Panc1 (cell line): Measurements from ENCODE around the gene MAS1L. TPM values are rescaled to one million over a fixed set of nuclear protein-coding genes. Genes with fewer than 3 reads are reported as not detected.

Experiments used
- ATAC-seq: fragments of 200-7000 bp; cut with Tn5 transposase; 2 replicates; pipeline ENCODE4 v1.9.1; 2020; ENCODE audit warnings: mild to moderate bottlenecking, moderate library complexity
- BruUV-seq: library from RNA; stranded (reverse); fragments of 400-500 nt; replicated peaks from 2 replicates; lab custom pipeline; 2021; lab: Mats Ljungman, UMichigan
- CTCF ChIA-PET: fragments of 300-600 bp; sonication (Branson Sonifier 250); formaldehyde crosslinking; loops from one replicate; lab custom pipeline; 2022; ENCODE audit warnings: antibody characterized with exemption; lab: Charles Lee
- POLR2A ChIA-PET: fragments of 300-600 bp; sonication (Branson Sonifier 250); formaldehyde crosslinking; loops from one replicate; lab custom pipeline; 2022; ENCODE audit warnings: antibody characterized with exemption; lab: Charles Lee
- DNase-seq: peaks from one replicate; pipeline ENCODE4 v3.0.0-alpha.2; 2010; ENCODE audit warnings: low read depth, low spot score
- H3K27ac ChIP-seq: 2 replicates; pipeline ENCODE4 v1.5.1; 2011; ENCODE audit warnings: mild to moderate bottlenecking, low read length, inconsistent platforms
- H3K27me3 ChIP-seq: fragments of 200-500 bp; sonication (Bioruptor generic); 2 replicates; pipeline ENCODE4 v1.6.0; 2014; ENCODE audit warnings: low read length, inconsistent platforms; ENCODE audit not compliant: control insufficient read depth, insufficient read depth
- H3K36me3 ChIP-seq: fragments of 200-500 bp; sonication (Bioruptor generic); 2 replicates; pipeline ENCODE4 v1.5.1; 2014; ENCODE audit warnings: inconsistent platforms, mild to moderate bottlenecking, low read length, moderate library complexity; ENCODE audit not compliant: control insufficient read depth, insufficient read depth
- H3K4me1 ChIP-seq: 2 replicates; pipeline ENCODE4 v1.5.1; 2011; ENCODE audit warnings: inconsistent platforms, mild to moderate bottlenecking, low read length, moderate library complexity; ENCODE audit not compliant: control insufficient read depth, insufficient read depth
- H3K4me3 ChIP-seq, 2 experiments: 2 replicates each; pipeline ENCODE4 v1.5.1; 2011 to 2012; ENCODE audit warnings: low read depth in 2 of 2, low read length in 2 of 2, mild to moderate bottlenecking in 2 of 2, inconsistent platforms in 1 of 2, moderate library complexity in 1 of 2
- H3K9me3 ChIP-seq: fragments of 200-500 bp; sonication (Bioruptor generic); 2 replicates; pipeline ENCODE4 v1.5.1; 2014; ENCODE audit warnings: low read depth, mild to moderate bottlenecking, inconsistent platforms, low read length, moderate library complexity; ENCODE audit not compliant: control insufficient read depth, insufficient read depth
- CTCF ChIP-seq: fragments of 450-650 bp; IDR thresholded peaks from 2 replicates; pipeline ENCODE4 v1.5.1; 2017; ENCODE audit warnings: mild to moderate bottlenecking
- POLR2AphosphoS5 ChIP-seq: IDR thresholded peaks from 2 replicates; pipeline ENCODE4 v1.6.1; 2012; ENCODE audit warnings: mild to moderate bottlenecking, low read depth, low read length, moderate library complexity
- SIN3A ChIP-seq: IDR thresholded peaks from 2 replicates; pipeline ENCODE4 v1.6.1; 2012; ENCODE audit warnings: low read depth, mild to moderate bottlenecking, low read length, moderate library complexity, borderline replicate concordance; ENCODE audit not compliant: insufficient read depth
- TCF7L2 ChIP-seq: IDR thresholded peaks from 2 replicates; pipeline ENCODE4 v1.6.1; 2011; ENCODE audit warnings: mild to moderate bottlenecking, low read depth, low read length, inconsistent platforms
- in situ Hi-C: cut with HindIII; loops from 2 replicates; pipeline ENCODE4 v1.10.0; 2016; ENCODE audit warnings: low sequenced_read_pairs, low pct_unique_long_range_greater_than_20kb
- intact Hi-C: fragments of 100-400 bp; cut with micrococcal nuclease; formaldehyde crosslinking; loops from one replicate; pipeline ENCODE4 v1.10.0; 2022; ENCODE audit not compliant: unreplicated experiment
- total RNA-seq: library from RNA; stranded (reverse); gene quantifications from one replicate; pipeline ENCODE4 v1.2.1, GENCODE V29; 2021; ENCODE audit not compliant: unreplicated experiment
- TF ChIP-seq, protein P1 (sequence below), 2 experiments: IDR thresholded peaks; 2 replicates each; pipeline ENCODE4 v1.6.1; 2011 to 2012; ENCODE audit warnings: low read depth in 2 of 2, control low read depth in 1 of 2, low read length in 1 of 2, mild to moderate bottlenecking in 1 of 2, moderate library complexity in 1 of 2; ENCODE audit not compliant: insufficient read depth in 1 of 2

MAS1L gene
- total RNA-seq, 1 experiment from 2014 or later = not detected

DNA sequence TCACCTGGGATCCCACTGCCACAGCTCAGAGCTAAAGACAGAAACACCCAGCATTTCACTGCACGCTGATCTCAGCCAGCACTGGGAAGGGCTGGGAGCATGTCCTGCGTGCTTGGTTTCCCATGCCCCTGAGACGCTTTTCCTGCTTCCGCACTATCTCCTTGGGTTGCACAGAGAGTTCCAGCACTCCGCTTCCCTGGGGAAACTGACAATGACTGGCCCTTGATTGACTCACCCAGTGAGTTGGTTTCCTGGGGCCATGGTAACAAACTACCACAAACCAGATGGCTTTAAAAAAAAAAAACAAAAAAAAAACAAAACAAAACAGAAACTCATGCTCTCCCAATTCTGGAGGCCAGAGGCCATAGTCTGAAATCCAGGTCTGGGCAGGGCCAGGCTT, 14.8 kb upstream of the MAS1L start:
- POLR2A ChIA-PET = no interaction called here
- CTCF ChIA-PET = no interaction called here
- no peak for DNase-seq

DNA sequence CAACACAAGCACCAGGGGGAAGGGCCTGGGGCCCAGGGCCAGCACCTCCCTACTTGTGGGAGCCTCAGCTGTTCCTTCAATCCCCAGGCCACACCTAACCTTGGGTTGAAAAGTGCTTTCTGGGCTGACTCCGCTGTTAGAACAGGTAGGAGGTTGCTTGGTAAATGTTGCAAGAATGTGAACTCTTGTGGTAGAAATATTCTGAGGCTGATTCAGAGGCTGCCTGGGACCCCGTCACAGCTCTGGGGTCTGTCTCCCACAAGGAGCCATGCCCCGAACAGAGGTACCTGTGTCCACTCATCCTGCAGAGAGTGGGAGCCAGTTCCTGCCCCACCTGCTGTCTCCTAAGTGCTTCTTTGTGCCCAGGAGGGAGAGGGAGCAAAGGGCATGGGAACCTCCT, 14.4 kb upstream of the MAS1L start:
- Histone ChIP-seq H3K27ac (no peak overlapping the region), H3K4me3 (no peak overlapping the region), H3K9me3 (no peaks in the 10 kb centered on the region), H3K36me3 (no peaks in the 10 kb centered on the region), H3K4me1 (no peaks in the 10 kb centered on the region), H3K27me3 (no peaks in the 10 kb centered on the region; the same call in 1 of the 2 replicates)
- POLR2A ChIA-PET = no interaction called here
- TF ChIP-seq, protein P1, sequence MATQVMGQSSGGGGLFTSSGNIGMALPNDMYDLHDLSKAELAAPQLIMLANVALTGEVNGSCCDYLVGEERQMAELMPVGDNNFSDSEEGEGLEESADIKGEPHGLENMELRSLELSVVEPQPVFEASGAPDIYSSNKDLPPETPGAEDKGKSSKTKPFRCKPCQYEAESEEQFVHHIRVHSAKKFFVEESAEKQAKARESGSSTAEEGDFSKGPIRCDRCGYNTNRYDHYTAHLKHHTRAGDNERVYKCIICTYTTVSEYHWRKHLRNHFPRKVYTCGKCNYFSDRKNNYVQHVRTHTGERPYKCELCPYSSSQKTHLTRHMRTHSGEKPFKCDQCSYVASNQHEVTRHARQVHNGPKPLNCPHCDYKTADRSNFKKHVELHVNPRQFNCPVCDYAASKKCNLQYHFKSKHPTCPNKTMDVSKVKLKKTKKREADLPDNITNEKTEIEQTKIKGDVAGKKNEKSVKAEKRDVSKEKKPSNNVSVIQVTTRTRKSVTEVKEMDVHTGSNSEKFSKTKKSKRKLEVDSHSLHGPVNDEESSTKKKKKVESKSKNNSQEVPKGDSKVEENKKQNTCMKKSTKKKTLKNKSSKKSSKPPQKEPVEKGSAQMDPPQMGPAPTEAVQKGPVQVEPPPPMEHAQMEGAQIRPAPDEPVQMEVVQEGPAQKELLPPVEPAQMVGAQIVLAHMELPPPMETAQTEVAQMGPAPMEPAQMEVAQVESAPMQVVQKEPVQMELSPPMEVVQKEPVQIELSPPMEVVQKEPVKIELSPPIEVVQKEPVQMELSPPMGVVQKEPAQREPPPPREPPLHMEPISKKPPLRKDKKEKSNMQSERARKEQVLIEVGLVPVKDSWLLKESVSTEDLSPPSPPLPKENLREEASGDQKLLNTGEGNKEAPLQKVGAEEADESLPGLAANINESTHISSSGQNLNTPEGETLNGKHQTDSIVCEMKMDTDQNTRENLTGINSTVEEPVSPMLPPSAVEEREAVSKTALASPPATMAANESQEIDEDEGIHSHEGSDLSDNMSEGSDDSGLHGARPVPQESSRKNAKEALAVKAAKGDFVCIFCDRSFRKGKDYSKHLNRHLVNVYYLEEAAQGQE (IDR thresholded peaks at IDR 0.05; ENCODE audit: insufficient read depth in 1 of 2, low read depth in 2 of 2, low read length in 1 of 2) = no peak
- TF ChIP-seq CTCF = no peak
- no peak for TF ChIP-seq SIN3A
- TF ChIP-seq TCF7L2 = no peak
- TF ChIP-seq POLR2AphosphoS5 = no peak
- BruUV-seq = no TSS peak
- CTCF ChIA-PET = no interaction called here
- intact Hi-C loops (no loop called here), in situ Hi-C loops (no loop called here)
- ATAC-seq (no peak), DNase-seq (no peak)

More for the DNA sequence above, 14.8 kb upstream of the MAS1L start:
- no peaks in the 10 kb centered on the region for H3K9me3 ChIP-seq
- H3K36me3 ChIP-seq = no peaks in the 10 kb centered on the region
- BruUV-seq = no TSS peak
- H3K4me1 ChIP-seq = no peaks in the 10 kb centered on the region
- no peaks in the 10 kb centered on the region; the same call in 1 of the 2 replicates for H3K27me3 ChIP-seq
- no peak overlapping the region for H3K27ac ChIP-seq
- H3K4me3 ChIP-seq = no peak overlapping the region
- no peak for ATAC-seq
- intact Hi-C loops (no loop called here), in situ Hi-C loops (no loop called here)
- TF ChIP-seq SIN3A (no peak), CTCF (no peak), TCF7L2 (no peak), POLR2AphosphoS5 (no peak)
- TF ChIP-seq, protein P1 (IDR thresholded peaks at IDR 0.05; ENCODE audit: insufficient read depth in 1 of 2, low read depth in 2 of 2, low read length in 1 of 2) = no peak
